IMR-90 (cell line): Measurements from ENCODE around the gene MEST. TPM values are rescaled to one million over a fixed set of nuclear protein-coding genes. Genes with fewer than 3 reads are reported as not detected.

Experiments
- ATAC-seq: fragments of 200-7000 bp; cut with Tn5 transposase; 2 replicates; pipeline ENCODE4 v1.9.1; 2020; ENCODE audit warnings: low read depth, mild to moderate bottlenecking, moderate library complexity
- BruUV-seq: library from RNA; stranded (reverse); fragments of 400-500 nt; replicated peaks from 2 replicates; lab custom pipeline; 2021; lab: Mats Ljungman, UMichigan
- CTCF ChIA-PET: fragments of 300-600 bp; formaldehyde crosslinking; extraction: SDS; loops from one replicate; lab custom pipeline; 2021; ENCODE audit warnings: antibody characterized with exemption; lab: Yijun Ruan, JAX
- POLR2A ChIA-PET: fragments of 300-600 bp; sonication (Branson Sonifier 250); formaldehyde crosslinking; loops from one replicate; lab custom pipeline; 2022; ENCODE audit warnings: antibody characterized with exemption; ENCODE audit not compliant: unreplicated experiment; lab: Charles Lee
- DNase-seq: peaks from one replicate; pipeline ENCODE4 v3.0.0; 2013
- H2AFZ ChIP-seq: replicated peaks from 2 replicates; pipeline ENCODE3; 2013; ENCODE audit warnings: low read length, mild to moderate bottlenecking; ENCODE audit not compliant: poor library complexity
- H2AK5ac ChIP-seq: 2 replicates; pipeline ENCODE4 v1.6.1; 2013; ENCODE audit warnings: low read depth, low read length, inconsistent platforms
- H2AK9ac ChIP-seq: replicated peaks from 2 replicates; pipeline ENCODE3; 2013; ENCODE audit warnings: mild to moderate bottlenecking, low read depth, low read length, moderate library complexity; ENCODE audit not compliant: poor library complexity
- H2BK120ac ChIP-seq: 2 replicates; pipeline ENCODE4 v1.6.1; 2013; ENCODE audit warnings: low read depth, low read length, inconsistent platforms
- H2BK15ac ChIP-seq: 3 replicates; pipeline ENCODE4 v1.6.1; 2013; ENCODE audit warnings: low read depth, low read length, inconsistent platforms
- H2BK20ac ChIP-seq: 2 replicates; pipeline ENCODE4 v1.6.1; 2013; ENCODE audit warnings: low read depth, mild to moderate bottlenecking, inconsistent platforms, low read length, moderate library complexity
- H2BK5ac ChIP-seq: 2 replicates; pipeline ENCODE4 v1.6.1; 2013; ENCODE audit warnings: mild to moderate bottlenecking, low read depth, low read length, inconsistent platforms; ENCODE audit not compliant: poor library complexity, severe bottlenecking
- H3K14ac ChIP-seq: replicated peaks from 2 replicates; pipeline ENCODE4 v1.6.1; 2013; ENCODE audit warnings: low read depth, low read length, inconsistent platforms
- H3K18ac ChIP-seq: 2 replicates; pipeline ENCODE4 v1.6.1; 2013; ENCODE audit warnings: low read depth, low read length, control low read depth
- H3K23ac ChIP-seq: 2 replicates; pipeline ENCODE4 v1.6.1; 2013; ENCODE audit warnings: low read depth, low read length, inconsistent platforms
- H3K27ac ChIP-seq: 2 replicates; pipeline ENCODE4 v1.5.1; 2013; ENCODE audit warnings: mild to moderate bottlenecking, control low read depth, low read length; ENCODE audit not compliant: insufficient read depth
- H3K27me3 ChIP-seq: 2 replicates; pipeline ENCODE4 v1.6.1; 2013; ENCODE audit warnings: low read length; ENCODE audit not compliant: control insufficient read depth, insufficient read depth
- H3K36me3 ChIP-seq: 2 replicates; pipeline ENCODE4 v1.6.1; 2013; ENCODE audit warnings: low read length, mixed read lengths; ENCODE audit not compliant: control insufficient read depth, insufficient read depth
- H3K4ac ChIP-seq: 2 replicates; pipeline ENCODE4 v1.6.1; 2013; ENCODE audit warnings: low read depth, low read length, inconsistent platforms
- H3K4me1 ChIP-seq: 2 replicates; pipeline ENCODE4 v1.6.1; 2013; ENCODE audit warnings: low read length, mixed read lengths; ENCODE audit not compliant: control insufficient read depth, insufficient read depth
- H3K4me2 ChIP-seq: 2 replicates; pipeline ENCODE4 v1.6.1; 2013; ENCODE audit warnings: low read depth, mild to moderate bottlenecking, control low read depth, low read length, moderate library complexity
- H3K4me3 ChIP-seq: 2 replicates; pipeline ENCODE4 v1.5.1; 2013; ENCODE audit warnings: low read depth, mild to moderate bottlenecking, control low read depth, low read length, moderate library complexity; ENCODE audit not compliant: insufficient read depth
- H3K56ac ChIP-seq: 2 replicates; pipeline ENCODE4 v1.6.1; 2013; ENCODE audit warnings: low read length, inconsistent platforms; ENCODE audit not compliant: insufficient read depth; ENCODE audit errors: extremely low read depth
- H3K79me1 ChIP-seq, 2 experiments: 2 replicates each; pipeline ENCODE4 v1.6.1; 2013; ENCODE audit warnings: low read length in 2 of 2, inconsistent platforms in 1 of 2, low read depth in 1 of 2
- H3K9ac ChIP-seq: 2 replicates; pipeline ENCODE4 v1.6.1; 2013; ENCODE audit warnings: low read depth, low read length, control low read depth
- H3K9me1 ChIP-seq: 2 replicates; pipeline ENCODE4 v1.6.1; 2013; ENCODE audit warnings: low read length, inconsistent platforms; ENCODE audit not compliant: insufficient read depth
- H3K9me3 ChIP-seq: 2 replicates; pipeline ENCODE4 v1.6.1; 2013; ENCODE audit warnings: low read length; ENCODE audit not compliant: control insufficient read depth, insufficient read depth
- H4K20me1 ChIP-seq: 2 replicates; pipeline ENCODE4 v1.6.1; 2013; ENCODE audit warnings: low read length, inconsistent platforms; ENCODE audit not compliant: insufficient read depth
- H4K5ac ChIP-seq: 2 replicates; pipeline ENCODE4 v1.6.1; 2013; ENCODE audit warnings: mild to moderate bottlenecking, low read depth, low read length, control low read depth
- H4K8ac ChIP-seq, 2 experiments: 2 replicates each; pipeline ENCODE4 v1.6.1; 2013; ENCODE audit warnings: low read depth in 2 of 2, low read length in 2 of 2, control low read depth in 1 of 2, inconsistent platforms in 1 of 2
- H4K91ac ChIP-seq: 2 replicates; pipeline ENCODE4 v1.6.1; 2013; ENCODE audit warnings: low read depth, low read length, inconsistent platforms; ENCODE audit not compliant: insufficient read depth
- MXI1 ChIP-seq: IDR thresholded peaks from 2 replicates; pipeline ENCODE4 v1.6.1; 2012; ENCODE audit warnings: low read depth, mild to moderate bottlenecking, low read length, moderate library complexity, borderline replicate concordance
- WGBS, 2 experiments: methylation state at CpG; one replicate each; pipeline versions ENCODE4 v1.1.5 to v1.1.7; 2013; ENCODE audit warnings: missing lambda C conversion rate in 2 of 2; ENCODE audit not compliant: insufficient read length in 1 of 2; ENCODE audit errors: extremely low coverage in 2 of 2; 5-methylcytosine and 5-hydroxymethylcytosine counted together
- dilution Hi-C: fragments of 300-500 bp; cut with HindIII; formaldehyde crosslinking; loops from one replicate; pipeline ENCODE4 v1.14.3; 2018; ENCODE audit warnings: low sequenced_read_pairs; ENCODE audit not compliant: unreplicated experiment
- in situ Hi-C: fragments of 300-500 bp; cut with MboI; formaldehyde crosslinking; loops from 3 replicates; pipeline ENCODE4 v1.14.3; 2019; ENCODE audit warnings: low sequenced_read_pairs, inconsistent platforms, mixed read lengths
- intact Hi-C: fragments of 100-400 bp; cut with micrococcal nuclease; formaldehyde crosslinking; loops from 2 replicates; pipeline ENCODE4 v1.10.0; 2022
- polyA plus RNA-seq, 3 experiments: library from polyadenylated mRNA; depleted of rRNA; stranded (reverse); fragments of >200 nt; gene quantifications; 2 replicates each; pipeline ENCODE4 v1.2.3, GENCODE V29; 2012; ENCODE audit warnings: low replicate concordance in 1 of 3
- total RNA-seq: library from RNA; depleted of rRNA; stranded (reverse); fragments of >200 nt; gene quantifications from 2 replicates; pipeline ENCODE4 v1.2.3, GENCODE V29; 2012
- TF ChIP-seq, protein P1 (sequence below): conservative IDR thresholded peaks from 2 replicates; pipeline ENCODE4 v1.5.1; 2012; ENCODE audit warnings: mild to moderate bottlenecking, low read depth, low read length, improper control_type of control experiment

MEST gene
- total and polyA plus RNA-seq, 2 of the 4 experiments (the other 2 are of a cell fraction): 219 to 317 TPM

DNA sequence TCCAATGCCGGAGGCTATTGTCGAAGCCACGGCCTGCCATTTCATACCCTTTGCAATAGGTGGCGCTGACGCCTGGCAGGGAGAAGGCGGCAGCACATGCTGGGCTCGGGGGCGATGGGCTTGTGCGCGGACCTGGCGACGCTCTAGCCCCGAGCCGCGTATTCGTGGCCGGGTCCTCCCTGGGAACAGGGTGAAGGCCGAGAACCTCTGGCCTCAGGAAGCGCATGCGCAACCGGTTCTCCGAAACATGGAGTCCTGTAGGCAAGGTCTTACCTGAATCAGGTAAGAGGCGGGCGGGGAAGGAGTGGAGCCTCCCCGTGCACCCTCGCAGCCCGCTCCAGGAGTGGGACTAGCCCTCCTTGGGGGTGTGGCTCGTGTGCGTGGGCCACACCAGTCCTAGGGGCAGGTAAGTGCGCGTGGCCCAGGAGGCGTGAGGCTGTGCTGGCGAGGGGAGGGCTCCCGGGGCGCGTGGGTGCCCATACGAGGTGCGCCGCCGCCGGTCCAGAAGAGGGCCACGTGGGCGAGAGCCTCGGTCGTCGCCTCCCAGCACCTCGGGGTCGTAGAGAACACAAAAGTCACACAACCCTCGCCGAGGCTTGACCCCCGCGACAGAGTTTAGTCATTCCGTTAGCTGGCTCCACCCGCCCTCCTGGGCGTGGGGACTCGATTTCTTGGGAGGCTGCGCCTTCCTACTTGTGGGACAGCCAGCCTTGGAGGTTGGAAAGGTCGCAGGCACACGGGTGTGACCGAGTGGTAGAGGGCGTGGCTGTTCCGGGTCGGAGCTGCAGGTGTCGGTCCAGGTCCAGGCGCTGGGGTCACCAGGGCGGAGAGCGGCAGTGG is 5.6 kb upstream of the MEST start:
- Histone ChIP-seq H3K9ac (no peak overlapping the region), H3K4ac (no peak overlapping the region), H3K18ac (no peak overlapping the region), H3K36me3 (no peaks in the 10 kb centered on the region), H2BK5ac (no peak overlapping the region), H2BK20ac (no peak overlapping the region), H2AFZ (peak overlapping the region; percentile 64), H3K23ac (no peak overlapping the region), H3K27ac (no peak overlapping the region), H3K9me3 (no peaks in the 10 kb centered on the region), H4K5ac (no peak overlapping the region), H4K20me1 (no peaks in the 10 kb centered on the region), H3K56ac (no peak overlapping the region), H3K4me1 (peaks cover 7% of the 10 kb centered on the region), H3K4me2 (no peak overlapping the region), H2BK120ac (no peak overlapping the region), H3K9me1 (no peaks in the 10 kb centered on the region), H3K14ac (no peak overlapping the region), H4K8ac (no peak overlapping the region), H2AK9ac (no peak overlapping the region), H3K79me1 (no peaks in the 10 kb centered on the region), H4K91ac (no peak overlapping the region), H2BK15ac (no peak overlapping the region), H3K4me3 (no peak overlapping the region), H3K27me3 (peaks cover 5% of the 10 kb centered on the region), H2AK5ac (no peak overlapping the region)
- ATAC-seq (no peak), DNase-seq (no peak)
- intact Hi-C loops (loop anchor here (5.0 kb wide), 1 partner anchor 44 kb away; the partner anchor contains the start of gene CEP41), in situ Hi-C loops (loop anchor here (10.0 kb wide), 1 partner anchor 412 kb away; the partner anchor contains the start of gene KLHDC10), dilution Hi-C loops (no loop called here)
- BruUV-seq: no TSS peak
- CTCF ChIA-PET: no interaction called here
- TF ChIP-seq, protein P1, sequence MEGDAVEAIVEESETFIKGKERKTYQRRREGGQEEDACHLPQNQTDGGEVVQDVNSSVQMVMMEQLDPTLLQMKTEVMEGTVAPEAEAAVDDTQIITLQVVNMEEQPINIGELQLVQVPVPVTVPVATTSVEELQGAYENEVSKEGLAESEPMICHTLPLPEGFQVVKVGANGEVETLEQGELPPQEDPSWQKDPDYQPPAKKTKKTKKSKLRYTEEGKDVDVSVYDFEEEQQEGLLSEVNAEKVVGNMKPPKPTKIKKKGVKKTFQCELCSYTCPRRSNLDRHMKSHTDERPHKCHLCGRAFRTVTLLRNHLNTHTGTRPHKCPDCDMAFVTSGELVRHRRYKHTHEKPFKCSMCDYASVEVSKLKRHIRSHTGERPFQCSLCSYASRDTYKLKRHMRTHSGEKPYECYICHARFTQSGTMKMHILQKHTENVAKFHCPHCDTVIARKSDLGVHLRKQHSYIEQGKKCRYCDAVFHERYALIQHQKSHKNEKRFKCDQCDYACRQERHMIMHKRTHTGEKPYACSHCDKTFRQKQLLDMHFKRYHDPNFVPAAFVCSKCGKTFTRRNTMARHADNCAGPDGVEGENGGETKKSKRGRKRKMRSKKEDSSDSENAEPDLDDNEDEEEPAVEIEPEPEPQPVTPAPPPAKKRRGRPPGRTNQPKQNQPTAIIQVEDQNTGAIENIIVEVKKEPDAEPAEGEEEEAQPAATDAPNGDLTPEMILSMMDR: 0 out of 2 replicates have a peak, but pooled peaks have one; percentile 20
- TF ChIP-seq MXI1: no peak
- WGBS, 2 experiments: 32% methylated on average over 33 of the region's 67 CpGs; no CpG with 5 or more reads in 1 of the 2 experiments
- POLR2A ChIA-PET: interaction anchor here (0.6 kb wide), 1 partner anchor 55 kb away, joined by 3 read pairs; no protein-coding TSS in a partner anchor
